HG02973 (cell line): ENCODE measurements around the gene ITIH2.
"Not testable (repeated sequence)": the region's sequence is repeated elsewhere in the genome, so short reads cannot be mapped to it uniquely, and the experiment has no call there.

ENCODE experiments used
- ATAC-seq: cut with Tn5 transposase; IDR thresholded peaks from one replicate; pipeline ENCODE4 v1.9.1; 2021; ENCODE audit warnings: moderate library complexity; ENCODE audit not compliant: unreplicated experiment

ITIH2 gene

GRCh38 chr10:7696545-7696944, 6.6 kb upstream of the ITIH2 start:
- no peak for ATAC-seq

GRCh38 chr10:7697426-7697825, 5.7 kb upstream of the ITIH2 start:
- ATAC-seq = no peak

- ATAC-seq = no peak
Measured at GRCh38 chr10:7700577-7701125, 2.5 kb upstream of the ITIH2 start.

GRCh38 chr10:7701158-7701742, 1.9 kb upstream of the ITIH2 start:
- no peak for ATAC-seq

GRCh38 chr10:7702288-7702812, 766 bp upstream of the ITIH2 start:
- no peak for ATAC-seq

- ATAC-seq = no peak
Measured at GRCh38 chr10:7704071-7705016, 1.2 kb downstream of the ITIH2 start.

GRCh38 chr10:7705341-7705740, 2.2 kb downstream of the ITIH2 start:
- ATAC-seq = no peak

GRCh38 chr10:7706534-7707073, 3.5 kb downstream of the ITIH2 start:
- ATAC-seq = no peak

- ATAC-seq = no peak
Measured at GRCh38 chr10:7707102-7707501, 4.0 kb downstream of the ITIH2 start.

- ATAC-seq = no peak
Measured at GRCh38 chr10:7707858-7708622, 4.9 kb downstream of the ITIH2 start.

- no peak for ATAC-seq
Measured at GRCh38 chr10:7708832-7709231, 5.7 kb downstream of the ITIH2 start.

- no peak for ATAC-seq
Measured at GRCh38 chr10:7710446-7710845, 7.3 kb downstream of the ITIH2 start.

- not testable (repeated sequence) for ATAC-seq
Measured at GRCh38 chr10:7711075-7711474, 8.0 kb downstream of the ITIH2 start.

GRCh38 chr10:7715515-7715914, 12.4 kb downstream of the ITIH2 start:
- ATAC-seq = no peak

GRCh38 chr10:7717767-7718166, 14.7 kb downstream of the ITIH2 start:
- no peak for ATAC-seq

- ATAC-seq = no peak
Measured at GRCh38 chr10:7718685-7719084, 15.6 kb downstream of the ITIH2 start.

GRCh38 chr10:7720478-7720877, 17.4 kb downstream of the ITIH2 start:
- no peak for ATAC-seq

- ATAC-seq = no peak
Measured at GRCh38 chr10:7722927-7723529, 19.9 kb downstream of the ITIH2 start.

- ATAC-seq = no peak
Measured at GRCh38 chr10:7734821-7735220, 31.7 kb downstream of the ITIH2 start.
